Measurements from ENCODE around the gene KCNIP4.

DNA sequence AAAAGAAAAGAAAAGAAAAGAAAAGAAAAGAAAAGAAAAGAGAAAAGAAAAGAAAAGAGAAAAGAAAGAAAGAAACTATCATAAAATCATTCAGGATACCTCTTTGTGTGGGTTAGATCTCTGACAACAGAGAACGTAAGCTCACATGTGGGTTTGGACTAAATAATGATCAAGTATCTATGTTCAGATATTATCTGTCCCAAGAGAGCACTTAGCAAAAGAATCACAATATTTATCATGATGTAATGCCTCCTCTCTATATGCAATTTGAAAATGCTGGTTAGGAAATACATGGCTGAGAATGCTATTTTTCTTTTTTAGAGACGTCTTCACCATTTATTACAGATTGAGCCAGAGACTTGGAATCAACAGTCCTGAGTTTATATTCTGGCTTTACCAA lies 191.3 kb downstream of the KCNIP4 start:
- TF ChIP-seq, protein P1, sequence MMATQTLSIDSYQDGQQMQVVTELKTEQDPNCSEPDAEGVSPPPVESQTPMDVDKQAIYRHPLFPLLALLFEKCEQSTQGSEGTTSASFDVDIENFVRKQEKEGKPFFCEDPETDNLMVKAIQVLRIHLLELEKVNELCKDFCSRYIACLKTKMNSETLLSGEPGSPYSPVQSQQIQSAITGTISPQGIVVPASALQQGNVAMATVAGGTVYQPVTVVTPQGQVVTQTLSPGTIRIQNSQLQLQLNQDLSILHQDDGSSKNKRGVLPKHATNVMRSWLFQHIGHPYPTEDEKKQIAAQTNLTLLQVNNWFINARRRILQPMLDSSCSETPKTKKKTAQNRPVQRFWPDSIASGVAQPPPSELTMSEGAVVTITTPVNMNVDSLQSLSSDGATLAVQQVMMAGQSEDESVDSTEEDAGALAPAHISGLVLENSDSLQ (IDR thresholded peaks at IDR 0.05) = no peak
- TF ChIP-seq POLR2AphosphoS5 (IDR thresholded peaks at IDR 0.05; ENCODE audit: control insufficient read depth, insufficient read depth, low read depth, low read length) = no peak
